Nephron (organoid): ENCODE data around the gene GSTM4.

Experiments
- H3K27ac Mint-ChIP-seq, 3 experiments: 2 replicates each; pipeline ENCODE4 v1.8.0; 2020; ENCODE audit warnings: mixed read lengths in 3 of 3, mild to moderate bottlenecking in 2 of 3, moderate library complexity in 1 of 3
- H3K27me3 Mint-ChIP-seq: 2 replicates; pipeline ENCODE4 v1.8.0; 2021; ENCODE audit warnings: low read depth, mild to moderate bottlenecking, moderate library complexity, mixed read lengths
- H3K36me3 Mint-ChIP-seq: 2 replicates; pipeline ENCODE4 v1.8.0; 2020; ENCODE audit warnings: low read depth, mixed read lengths
- H3K4me1 Mint-ChIP-seq: 2 replicates; pipeline ENCODE4 v1.8.0; 2020; ENCODE audit warnings: mixed read lengths
- H3K4me3 Mint-ChIP-seq, 3 experiments: 2 replicates each; pipeline ENCODE4 v1.8.0; 2020; ENCODE audit warnings: mild to moderate bottlenecking in 3 of 3, mixed read lengths in 3 of 3, moderate library complexity in 2 of 3
- H3K9me3 Mint-ChIP-seq: 2 replicates; pipeline ENCODE4 v1.8.0; 2020; ENCODE audit warnings: mixed read lengths
- CTCF ChIP-seq, 3 experiments: fragments of 200-600 bp; sonication (generic); IDR thresholded peaks; one replicate each; pipeline ENCODE4 v1.5.0; 2021; ENCODE audit warnings: antibody characterized with exemption in 3 of 3; ENCODE audit not compliant: unreplicated experiment in 3 of 3

The GSTM4 gene

DNA sequence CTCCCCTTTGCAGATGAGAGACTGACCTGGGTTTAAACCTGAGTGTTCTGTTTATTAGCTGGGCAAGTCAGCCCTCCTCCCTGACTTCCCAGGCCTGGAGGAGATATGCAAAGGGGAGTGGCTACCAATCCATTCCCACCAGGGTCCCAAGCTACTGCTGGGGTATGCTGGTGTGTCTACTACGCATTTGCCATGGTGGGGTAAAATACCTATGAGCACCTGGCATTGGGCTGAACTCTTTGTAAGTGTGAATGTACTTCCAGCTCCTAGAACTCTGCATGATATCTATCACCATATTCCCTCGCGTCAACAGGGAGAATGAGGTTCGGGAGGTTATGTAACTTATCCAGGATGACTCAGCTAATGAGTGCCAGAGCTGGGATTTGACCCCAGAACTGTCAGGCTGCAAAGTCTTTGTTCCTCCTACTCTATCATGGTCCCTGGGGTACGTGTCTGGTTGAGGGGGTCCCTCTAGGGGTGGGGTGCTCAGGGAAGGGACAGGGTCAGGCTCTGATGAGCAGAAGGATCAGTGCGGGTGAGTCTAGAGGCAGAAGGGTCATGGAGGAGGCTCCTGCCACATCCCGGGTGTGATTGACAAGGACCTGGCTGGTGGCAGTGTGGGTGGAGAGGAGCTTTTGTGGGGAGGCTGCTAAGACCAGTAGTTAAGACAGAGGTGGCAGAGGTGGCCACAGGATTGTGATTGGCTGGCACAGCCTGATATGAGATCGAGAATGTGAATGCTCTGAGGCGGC, 19.5 kb upstream of the GSTM4 start:
- no peak for TF ChIP-seq CTCF (IDR thresholded peaks at IDR 0.05; ENCODE audit: unreplicated experiment in 3 of 3)
- peaks cover 47% of the 10 kb centered on the region for H3K4me1 Mint-ChIP-seq
- H3K27ac Mint-ChIP-seq: peak overlapping the region; percentile 14 to 65 (median 40)

GRCh38 chr1:109637446-109637845, 18.5 kb upstream of the GSTM4 start:
- no peak overlapping the region for H3K27ac Mint-ChIP-seq
- peaks cover 37% of the 10 kb centered on the region for H3K4me1 Mint-ChIP-seq
- TF ChIP-seq CTCF (IDR thresholded peaks at IDR 0.05; ENCODE audit: unreplicated experiment in 3 of 3): no peak
- peaks cover 4% of the 10 kb centered on the region for H3K36me3 Mint-ChIP-seq
- no peak overlapping the region for H3K4me3 Mint-ChIP-seq
- peaks cover 4% of the 10 kb centered on the region for H3K27me3 Mint-ChIP-seq
- H3K9me3 Mint-ChIP-seq: no peaks in the 10 kb centered on the region

More for the DNA sequence above, 19.5 kb upstream of the GSTM4 start:
- peaks cover 4% of the 10 kb centered on the region for H3K27me3 Mint-ChIP-seq
- H3K9me3 Mint-ChIP-seq: no peaks in the 10 kb centered on the region
- peaks cover 9% of the 10 kb centered on the region for H3K36me3 Mint-ChIP-seq
- no peak overlapping the region for H3K4me3 Mint-ChIP-seq

GRCh38 chr1:109639063-109639840, 16.6 kb upstream of the GSTM4 start:
- no peak overlapping the region for H3K27ac Mint-ChIP-seq
- H3K9me3 Mint-ChIP-seq: no peaks in the 10 kb centered on the region
- peaks cover 3% of the 10 kb centered on the region for H3K36me3 Mint-ChIP-seq
- H3K4me1 Mint-ChIP-seq: peaks cover 31% of the 10 kb centered on the region
- H3K27me3 Mint-ChIP-seq: peaks cover 4% of the 10 kb centered on the region
- TF ChIP-seq CTCF (IDR thresholded peaks at IDR 0.05; ENCODE audit: unreplicated experiment in 3 of 3): no peak
- H3K4me3 Mint-ChIP-seq: no peak overlapping the region

DNA sequence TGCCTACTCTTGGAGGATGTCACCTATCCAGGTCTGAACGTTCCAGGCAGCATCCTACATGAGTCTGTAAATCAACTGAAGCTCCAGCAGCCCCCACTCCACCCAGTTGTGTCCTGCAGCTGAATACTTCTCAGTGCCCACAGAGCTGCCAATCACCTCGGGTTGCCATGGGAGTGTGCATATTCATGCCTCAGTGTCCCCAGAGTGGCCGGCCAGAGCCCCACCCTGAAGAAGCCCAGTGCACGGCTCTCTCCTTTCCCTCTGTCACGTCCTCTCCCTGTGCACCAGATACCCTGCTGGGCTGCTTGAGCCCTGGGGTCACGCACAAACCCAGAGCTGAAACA, 16.1 kb upstream of the GSTM4 start:
- TF ChIP-seq CTCF (IDR thresholded peaks at IDR 0.05; ENCODE audit: unreplicated experiment in 3 of 3): no peak
- Mint-ChIP-seq H3K4me3 (no peak overlapping the region), H3K36me3 (no peaks in the 10 kb centered on the region), H3K27me3 (peaks cover 4% of the 10 kb centered on the region), H3K9me3 (no peaks in the 10 kb centered on the region), H3K27ac (peak overlapping the region in 1 of 3 experiments; percentile 80), H3K4me1 (peaks cover 32% of the 10 kb centered on the region)

- Mint-ChIP-seq H3K27me3 (peaks cover 7% of the 10 kb centered on the region), H3K27ac (peak overlapping the region in 1 of 3 experiments; percentile 80), H3K9me3 (peaks cover 3% of the 10 kb centered on the region), H3K4me3 (no peak overlapping the region), H3K36me3 (no peaks in the 10 kb centered on the region), H3K4me1 (peaks cover 32% of the 10 kb centered on the region)
- peak; percentile 86 to 95 (median 93) for TF ChIP-seq CTCF (IDR thresholded peaks at IDR 0.05; ENCODE audit: unreplicated experiment in 3 of 3)
Measured at GRCh38 chr1:109640285-109640865, 15.5 kb upstream of the GSTM4 start.
